ENCODE results near the gene ITGA8.
"Not testable (repeated sequence)": the region's sequence is repeated elsewhere in the genome, so short reads cannot be mapped to it uniquely, and the experiment has no call there.

ITGA8 gene

GRCh38 chr10:15484128-15484527 is 235.6 kb downstream of the ITGA8 start:
- H3K27ac ChIP-seq (ENCODE audit: low read length) = no peak overlapping the region
- H3K9me3 ChIP-seq (ENCODE audit: insufficient read depth, low read depth, low read length) = no peaks in the 10 kb centered on the region
- peaks cover 3% of the 10 kb centered on the region; the same call in 1 of the 2 replicates for H3K4me1 ChIP-seq (ENCODE audit: insufficient read depth, low read length)
- no peak overlapping the region for H3K4me3 ChIP-seq (ENCODE audit: low read length)
- H3K36me3 ChIP-seq (ENCODE audit: insufficient read depth, low read depth, low read length) = no peaks in the 10 kb centered on the region
- peaks cover 15% of the 10 kb centered on the region for H3K27me3 ChIP-seq (ENCODE audit: insufficient read depth, low read length)
- no peak overlapping the region for H3K9ac ChIP-seq (ENCODE audit: low read depth, low read length)

GRCh38 chr10:15483215-15484075 is 236.3 kb downstream of the ITGA8 start:
- peaks cover 22% of the 10 kb centered on the region for H3K27me3 ChIP-seq (ENCODE audit: insufficient read depth, low read length)
- no peak overlapping the region for H3K4me3 ChIP-seq (ENCODE audit: low read length)
- no peak overlapping the region for H3K27ac ChIP-seq (ENCODE audit: low read length)
- no peak overlapping the region for H3K9ac ChIP-seq (ENCODE audit: low read depth, low read length)
- H3K4me1 ChIP-seq (ENCODE audit: insufficient read depth, low read length) = peaks cover 10% of the 10 kb centered on the region; the same call in 1 of the 2 replicates
- no peaks in the 10 kb centered on the region for H3K36me3 ChIP-seq (ENCODE audit: insufficient read depth, low read depth, low read length)
- H3K9me3 ChIP-seq (ENCODE audit: insufficient read depth, low read depth, low read length) = no peaks in the 10 kb centered on the region

GRCh38 chr10:15482156-15482555 is 237.6 kb downstream of the ITGA8 start:
- Histone ChIP-seq H3K4me3 (ENCODE audit: low read length) (no peak overlapping the region), H3K9ac (ENCODE audit: low read depth, low read length) (no peak overlapping the region), H3K36me3 (ENCODE audit: insufficient read depth, low read depth, low read length) (no peaks in the 10 kb centered on the region), H3K27me3 (ENCODE audit: insufficient read depth, low read length) (peaks cover 35% of the 10 kb centered on the region), H3K4me1 (ENCODE audit: insufficient read depth, low read length) (peaks cover 21% of the 10 kb centered on the region; the same call in 1 of the 2 replicates), H3K9me3 (ENCODE audit: insufficient read depth, low read depth, low read length) (no peaks in the 10 kb centered on the region), H3K27ac (ENCODE audit: low read length) (no peak overlapping the region)

- no peak overlapping the region for H3K27ac ChIP-seq (ENCODE audit: low read length)
- H3K27me3 ChIP-seq (ENCODE audit: insufficient read depth, low read length) = peaks cover 67% of the 10 kb centered on the region
- peaks cover 23% of the 10 kb centered on the region; the same call in 1 of the 2 replicates for H3K4me1 ChIP-seq (ENCODE audit: insufficient read depth, low read length)
- no peaks in the 10 kb centered on the region for H3K36me3 ChIP-seq (ENCODE audit: insufficient read depth, low read depth, low read length)
- no peaks in the 10 kb centered on the region for H3K9me3 ChIP-seq (ENCODE audit: insufficient read depth, low read depth, low read length)
- H3K9ac ChIP-seq (ENCODE audit: low read depth, low read length) = no peak overlapping the region
- no peak overlapping the region for H3K4me3 ChIP-seq (ENCODE audit: low read length)
Measured at GRCh38 chr10:15478950-15479349, 240.8 kb downstream of the ITGA8 start.

- peaks cover 29% of the 10 kb centered on the region; the same call in 1 of the 2 replicates for H3K4me1 ChIP-seq (ENCODE audit: insufficient read depth, low read length)
- no peak overlapping the region for H3K4me3 ChIP-seq (ENCODE audit: low read length)
- no peaks in the 10 kb centered on the region for H3K9me3 ChIP-seq (ENCODE audit: insufficient read depth, low read depth, low read length)
- H3K27me3 ChIP-seq (ENCODE audit: insufficient read depth, low read length) = peaks cover 72% of the 10 kb centered on the region
- no peak overlapping the region for H3K9ac ChIP-seq (ENCODE audit: low read depth, low read length)
- no peaks in the 10 kb centered on the region for H3K36me3 ChIP-seq (ENCODE audit: insufficient read depth, low read depth, low read length)
- H3K27ac ChIP-seq (ENCODE audit: low read length) = no peak overlapping the region
Measured at GRCh38 chr10:15478429-15478828, 241.3 kb downstream of the ITGA8 start.

- Histone ChIP-seq H3K27me3 (ENCODE audit: insufficient read depth, low read length) (peaks cover 89% of the 10 kb centered on the region), H3K36me3 (ENCODE audit: insufficient read depth, low read depth, low read length) (no peaks in the 10 kb centered on the region), H3K27ac (ENCODE audit: low read length) (no peak overlapping the region), H3K9ac (ENCODE audit: low read depth, low read length) (no peak overlapping the region), H3K4me1 (ENCODE audit: insufficient read depth, low read length) (peaks cover 41% of the 10 kb centered on the region), H3K9me3 (ENCODE audit: insufficient read depth, low read depth, low read length) (no peaks in the 10 kb centered on the region), H3K4me3 (ENCODE audit: low read length) (no peak overlapping the region)
Measured at GRCh38 chr10:15476337-15476736, 243.4 kb downstream of the ITGA8 start.

- Histone ChIP-seq H3K27me3 (ENCODE audit: insufficient read depth, low read length) (peaks cover 98% of the 10 kb centered on the region), H3K4me1 (ENCODE audit: insufficient read depth, low read length) (peaks cover 41% of the 10 kb centered on the region)
- H3K36me3 ChIP-seq (ENCODE audit: insufficient read depth, low read depth, low read length); H3K9me3 ChIP-seq (ENCODE audit: insufficient read depth, low read depth, low read length); H3K4me3 ChIP-seq (ENCODE audit: low read length); H3K27ac ChIP-seq (ENCODE audit: low read length); H3K9ac ChIP-seq (ENCODE audit: low read depth, low read length): not testable (repeated sequence)
Measured at GRCh38 chr10:15475439-15475838, 244.3 kb downstream of the ITGA8 start.

GRCh38 chr10:15474671-15475070 is 245.1 kb downstream of the ITGA8 start:
- Histone ChIP-seq H3K4me1 (ENCODE audit: insufficient read depth, low read length) (peaks cover 44% of the 10 kb centered on the region), H3K9ac (ENCODE audit: low read depth, low read length) (no peak overlapping the region), H3K27me3 (ENCODE audit: insufficient read depth, low read length) (peaks cover 100% of the 10 kb centered on the region), H3K4me3 (ENCODE audit: low read length) (no peak overlapping the region), H3K9me3 (ENCODE audit: insufficient read depth, low read depth, low read length) (no peaks in the 10 kb centered on the region), H3K27ac (ENCODE audit: low read length) (no peak overlapping the region), H3K36me3 (ENCODE audit: insufficient read depth, low read depth, low read length) (no peaks in the 10 kb centered on the region)

- H3K9ac ChIP-seq (ENCODE audit: low read depth, low read length) = no peak overlapping the region
- H3K27me3 ChIP-seq (ENCODE audit: insufficient read depth, low read length) = peaks cover 100% of the 10 kb centered on the region
- H3K4me3 ChIP-seq (ENCODE audit: low read length) = peak overlapping the region; percentile 34; the same call in 1 of the 2 replicates
- no peak overlapping the region for H3K27ac ChIP-seq (ENCODE audit: low read length)
- H3K4me1 ChIP-seq (ENCODE audit: insufficient read depth, low read length) = peaks cover 33% of the 10 kb centered on the region
- no peaks in the 10 kb centered on the region for H3K36me3 ChIP-seq (ENCODE audit: insufficient read depth, low read depth, low read length)
- H3K9me3 ChIP-seq (ENCODE audit: insufficient read depth, low read depth, low read length) = no peaks in the 10 kb centered on the region
Measured at GRCh38 chr10:15473396-15473767, 246.3 kb downstream of the ITGA8 start.

GRCh38 chr10:15472431-15473395 is 247.0 kb downstream of the ITGA8 start:
- Histone ChIP-seq H3K9me3 (ENCODE audit: insufficient read depth, low read depth, low read length) (no peaks in the 10 kb centered on the region), H3K4me3 (ENCODE audit: low read length) (peak overlapping the region; percentile 34; the same call in 1 of the 2 replicates), H3K36me3 (ENCODE audit: insufficient read depth, low read depth, low read length) (no peaks in the 10 kb centered on the region), H3K4me1 (ENCODE audit: insufficient read depth, low read length) (peaks cover 26% of the 10 kb centered on the region), H3K27ac (ENCODE audit: low read length) (no peak overlapping the region), H3K9ac (ENCODE audit: low read depth, low read length) (no peak overlapping the region), H3K27me3 (ENCODE audit: insufficient read depth, low read length) (peaks cover 98% of the 10 kb centered on the region)

GRCh38 chr10:15472008-15472407 is 247.7 kb downstream of the ITGA8 start:
- H3K4me1 ChIP-seq (ENCODE audit: insufficient read depth, low read length) = peaks cover 22% of the 10 kb centered on the region
- peaks cover 97% of the 10 kb centered on the region for H3K27me3 ChIP-seq (ENCODE audit: insufficient read depth, low read length)
- H3K36me3 ChIP-seq (ENCODE audit: insufficient read depth, low read depth, low read length) = no peaks in the 10 kb centered on the region
- H3K4me3 ChIP-seq (ENCODE audit: low read length) = no peak overlapping the region
- H3K9ac ChIP-seq (ENCODE audit: low read depth, low read length) = no peak overlapping the region
- H3K9me3 ChIP-seq (ENCODE audit: insufficient read depth, low read depth, low read length) = no peaks in the 10 kb centered on the region
- H3K27ac ChIP-seq (ENCODE audit: low read length) = no peak overlapping the region
